HEK293T (cell line): ENCODE results near the gene RAP1GAP.

Source experiments
- ARNT ChIP-seq: fragments of 450-650 bp; IDR thresholded peaks from 2 replicates; pipeline ENCODE4 v1.6.1; 2017; ENCODE audit warnings: mild to moderate bottlenecking
- BHLHE40 ChIP-seq: fragments of 450-650 bp; IDR thresholded peaks from 2 replicates; pipeline ENCODE4 v1.6.1; 2016; ENCODE audit warnings: mild to moderate bottlenecking, moderate library complexity, borderline replicate concordance
- ELF4 ChIP-seq: fragments of 450-650 bp; IDR thresholded peaks from 2 replicates; pipeline ENCODE4 v1.6.1; 2017; ENCODE audit warnings: antibody characterized with exemption
- L3MBTL2 ChIP-seq: fragments of 450-650 bp; conservative IDR thresholded peaks from 2 replicates; pipeline ENCODE4 v1.6.1; 2016; ENCODE audit warnings: mild to moderate bottlenecking
- LEF1 ChIP-seq: fragments of 450-650 bp; IDR thresholded peaks from 2 replicates; pipeline ENCODE4 v1.6.1; 2017; ENCODE audit warnings: mild to moderate bottlenecking, borderline replicate concordance
- SP1 ChIP-seq: fragments of 450-650 bp; IDR thresholded peaks from 2 replicates; pipeline ENCODE4 v1.6.1; 2017
- SUZ12 ChIP-seq: fragments of 450-650 bp; IDR thresholded peaks from 2 replicates; pipeline ENCODE4 v1.6.1; 2016; ENCODE audit warnings: mild to moderate bottlenecking
- ZNF384 ChIP-seq: fragments of 450-650 bp; IDR thresholded peaks from 2 replicates; pipeline ENCODE4 v1.6.1; 2016

DNA sequence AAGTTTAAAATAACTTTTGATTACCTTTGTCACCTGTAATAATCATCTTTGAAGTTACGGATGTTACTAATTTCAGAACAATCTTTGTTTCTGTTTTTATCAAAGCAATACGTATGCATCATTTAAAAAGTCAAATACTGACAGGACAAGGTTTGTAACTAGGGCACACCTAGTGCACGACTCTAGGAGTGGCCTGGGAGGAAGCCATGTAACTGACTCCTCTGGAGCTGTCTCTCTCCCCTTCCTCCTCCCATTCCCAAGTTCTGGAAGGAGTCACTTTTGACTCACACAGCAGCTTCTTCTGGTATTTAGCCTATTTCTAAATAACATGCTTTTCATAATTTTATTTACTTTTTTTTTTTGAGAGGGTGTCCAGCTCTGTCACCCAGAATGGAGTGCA is 11.8 kb upstream of the RAP1GAP start:
- no peak for TF ChIP-seq SP1
- TF ChIP-seq BHLHE40: no peak
- TF ChIP-seq ARNT: no peak
- no peak for TF ChIP-seq LEF1
- no peak for TF ChIP-seq ELF4
- TF ChIP-seq ZNF384: no peak
- TF ChIP-seq SUZ12: no peak
- no peak for TF ChIP-seq L3MBTL2
